SK-N-SH (cell line): ENCODE results near the gene PTH2. TPM values are rescaled to one million over a fixed set of nuclear protein-coding genes. Genes with fewer than 3 reads are reported as not detected.

Experiments used
- CTCF ChIA-PET: fragments of 300-600, 350-600 bp; formaldehyde crosslinking; extraction: SDS; loops from one replicate; lab custom pipeline; 2021; lab: Yijun Ruan, JAX
- POLR2A ChIA-PET: fragments of 350-600 bp; sonication (Branson Sonifier 250); formaldehyde crosslinking; extraction: SDS; loops from one replicate; lab custom pipeline; 2020; ENCODE audit warnings: antibody characterized with exemption, inconsistent platforms; lab: Yijun Ruan, JAX
- DNase-seq: peaks from one replicate; pipeline ENCODE4 v3.0.0; 2012
- H2AFZ ChIP-seq: fragments of 200-600 bp; sonication (generic); 2 replicates; pipeline ENCODE4 v1.8.1; 2016; ENCODE audit warnings: antibody characterized with exemption, mild to moderate bottlenecking, low read depth
- H3F3A ChIP-seq: fragments of 200-600 bp; sonication (generic); replicated peaks from 2 replicates; pipeline ENCODE3; 2016; ENCODE audit warnings: antibody characterized with exemption, mild to moderate bottlenecking; ENCODE audit not compliant: insufficient read depth
- H3K27ac ChIP-seq, 2 experiments: fragments of 200-500 bp in 1 of 2; fragments of 200-600 bp in 1 of 2; sonication (Bioruptor generic) in 1 of 2; sonication (generic), shearing (Covaris generic) in 1 of 2; 2 replicates each; pipeline versions ENCODE4 v1.5.1 to v1.6.1; 2014 to 2016; ENCODE audit warnings: low read depth in 2 of 2, inconsistent platforms in 1 of 2, low read length in 1 of 2, mild to moderate bottlenecking in 1 of 2, mixed read lengths in 1 of 2
- H3K27me3 ChIP-seq: fragments of 200-600 bp; sonication (generic), shearing (Covaris generic); 2 replicates; pipeline ENCODE4 v1.6.1; 2016; ENCODE audit warnings: mixed run types; ENCODE audit not compliant: insufficient read depth
- H3K36me3 ChIP-seq, 2 experiments: fragments of 200-500 bp in 1 of 2; fragments of 200-600 bp in 1 of 2; sonication (Bioruptor generic) in 1 of 2; sonication (generic) in 1 of 2; replicated peaks in 1 of 2; 2 replicates each; pipeline versions ENCODE3 to v1.5.1; 2014 to 2016; ENCODE audit warnings: low read length in 1 of 2, mild to moderate bottlenecking in 1 of 2; ENCODE audit not compliant: insufficient read depth in 2 of 2, control insufficient read depth in 1 of 2
- H3K4me1 ChIP-seq, 2 experiments: fragments of 200-500 bp in 1 of 2; fragments of 200-600 bp in 1 of 2; sonication (Bioruptor generic) in 1 of 2; sonication (generic), shearing (Covaris generic) in 1 of 2; 2 replicates each; pipeline versions ENCODE4 v1.5.1 to v1.6.1; 2014 to 2016; ENCODE audit warnings: low read depth in 1 of 2, low read length in 1 of 2, mixed run types in 1 of 2; ENCODE audit not compliant: insufficient read depth in 2 of 2, control insufficient read depth in 1 of 2
- H3K4me2 ChIP-seq: fragments of 200-600 bp; sonication (generic), shearing (Covaris generic); 2 replicates; pipeline ENCODE4 v1.6.1; 2017; ENCODE audit warnings: mixed run types
- H3K4me3 ChIP-seq, 2 experiments: fragments of 200-500 bp in 1 of 2; fragments of 200-600 bp in 1 of 2; sonication (Bioruptor generic) in 1 of 2; sonication (generic), shearing (Covaris generic) in 1 of 2; 2 replicates each; pipeline versions ENCODE4 v1.5.1 to v1.8.1; 2014 to 2016; ENCODE audit warnings: low read depth in 2 of 2, inconsistent platforms in 1 of 2, low read length in 1 of 2, mild to moderate bottlenecking in 1 of 2, mixed read lengths in 1 of 2, moderate library complexity in 1 of 2
- H3K79me2 ChIP-seq: fragments of 200-600 bp; sonication (generic); 2 replicates; pipeline ENCODE4 v1.8.1; 2017; ENCODE audit warnings: mild to moderate bottlenecking; ENCODE audit not compliant: insufficient read depth
- H3K9ac ChIP-seq: fragments of 200-600 bp; sonication (generic); 2 replicates; pipeline ENCODE4 v1.6.1; 2017; ENCODE audit warnings: mixed run types
- H3K9me2 ChIP-seq: fragments of 200-600 bp; sonication (generic); 2 replicates; pipeline ENCODE4 v1.6.1; 2017; ENCODE audit warnings: mixed run types
- H3K9me3 ChIP-seq: fragments of 200-600 bp; sonication (generic); 2 replicates; pipeline ENCODE4 v1.6.1; 2017; ENCODE audit warnings: mixed run types, mild to moderate bottlenecking, moderate library complexity
- H4K20me1 ChIP-seq: fragments of 200-600 bp; sonication (generic); 2 replicates; pipeline ENCODE4 v1.6.1; 2017; ENCODE audit warnings: mild to moderate bottlenecking, mixed run types; ENCODE audit not compliant: insufficient read depth
- CTCF ChIP-seq: fragments of 200-600 bp; sonication (generic); IDR thresholded peaks from 2 replicates; pipeline ENCODE4 v1.6.1; 2017; ENCODE audit warnings: antibody characterized with exemption, mild to moderate bottlenecking, moderate library complexity
- EZH2phosphoT487 ChIP-seq: fragments of 200-600 bp; sonication (generic); IDR thresholded peaks from 2 replicates; pipeline ENCODE4 v1.6.1; 2017; ENCODE audit warnings: low read depth, mixed run types, mild to moderate bottlenecking, antibody characterized with exemption, moderate library complexity, borderline replicate concordance
- FOXJ3 ChIP-seq: sonication (generic); formaldehyde crosslinking; IDR thresholded peaks from 2 replicates; pipeline ENCODE4 v1.5.1; 2020; ENCODE audit warnings: mild to moderate bottlenecking, missing genetic modification reagents
- GABPA ChIP-seq: IDR thresholded peaks from 2 replicates; pipeline ENCODE4 v1.4.0; 2012; ENCODE audit warnings: low read depth, mild to moderate bottlenecking
- MAX ChIP-seq: IDR thresholded peaks from 2 replicates; pipeline ENCODE4 v1.4.0; 2012; ENCODE audit warnings: low read depth
- NRF1 ChIP-seq: IDR thresholded peaks from 2 replicates; pipeline ENCODE4 v1.6.1; 2012; ENCODE audit warnings: low read depth, mild to moderate bottlenecking, low read length
- SIN3A ChIP-seq: IDR thresholded peaks from 2 replicates; pipeline ENCODE4 v1.6.1; 2012; ENCODE audit warnings: low read depth, mild to moderate bottlenecking, low read length, moderate library complexity, borderline replicate concordance
- TEAD4 ChIP-seq: IDR thresholded peaks from 2 replicates; pipeline ENCODE4 v1.4.0; 2012; ENCODE audit warnings: mild to moderate bottlenecking, borderline replicate concordance; ENCODE audit not compliant: insufficient read depth
- YY1 ChIP-seq: IDR thresholded peaks from 2 replicates; pipeline ENCODE4 v1.4.0; 2012; ENCODE audit warnings: low read depth, mild to moderate bottlenecking
- ZBTB33 ChIP-seq: IDR thresholded peaks from 2 replicates; pipeline ENCODE4 v1.4.0; 2012; ENCODE audit warnings: low read depth, borderline replicate concordance
- WGBS: methylation state at CpG from one replicate; pipeline ENCODE4 v1.1.6; 2017; ENCODE audit warnings: low lambda C conversion rate; 5-methylcytosine and 5-hydroxymethylcytosine counted together
- polyA plus RNA-seq, 3 experiments: library from polyadenylated mRNA; depleted of rRNA; stranded (reverse); fragments of >200 nt; gene quantifications; 2 replicates each; pipeline ENCODE4 v1.2.3, GENCODE V29; 2012
- TF ChIP-seq, protein P1 (sequence below): fragments of 150-350 bp; IDR thresholded peaks from 2 replicates; pipeline ENCODE4 v1.6.1; 2017; ENCODE audit warnings: antibody characterized with exemption, low read length, low read depth, borderline replicate concordance

The PTH2 gene
- polyA plus RNA-seq, 1 of the 3 experiments (the other 2 are of a cell fraction): not detected

DNA sequence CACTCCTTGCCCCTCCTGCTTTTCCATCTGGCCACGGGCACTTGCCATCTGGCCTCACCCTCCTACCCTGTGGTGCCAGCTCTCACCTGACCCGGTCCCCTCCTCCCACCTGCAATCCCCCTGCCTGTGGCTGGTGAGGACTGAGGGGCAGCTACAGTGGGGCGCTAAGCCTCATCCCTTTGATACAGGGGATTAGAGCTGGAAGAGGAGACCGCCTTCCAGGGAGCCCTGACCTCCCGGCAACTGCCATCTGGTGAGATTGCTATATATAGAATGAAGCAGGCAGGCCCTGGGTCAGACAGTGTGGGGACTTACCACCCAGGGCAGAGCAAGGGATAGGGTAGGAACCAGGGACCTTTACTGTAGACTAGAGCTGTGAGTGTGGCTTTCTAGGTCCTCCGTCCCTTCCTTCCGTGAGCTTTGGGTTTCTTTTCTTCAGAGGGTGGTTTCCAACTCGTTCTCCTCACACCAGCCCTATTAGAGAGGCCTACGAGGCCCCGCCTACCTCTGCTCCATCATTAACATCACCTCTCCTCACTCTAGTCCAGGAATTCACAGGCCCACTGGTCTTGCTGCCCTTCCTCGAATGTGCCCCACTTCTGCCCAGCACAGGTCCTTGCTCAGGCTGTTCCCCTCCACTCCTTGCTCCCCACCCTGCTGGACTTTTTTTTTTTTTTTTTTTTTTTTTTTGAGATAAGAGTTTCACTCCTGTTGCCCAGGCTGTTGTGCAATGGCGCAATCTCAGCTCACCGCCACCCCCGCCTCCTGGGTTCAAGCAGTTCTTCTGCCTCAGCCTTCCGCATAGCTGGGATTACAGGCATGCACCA lies 27.4 kb downstream of the PTH2 start:
- Histone ChIP-seq H3K27ac (no peak overlapping the region), H2AFZ (no peak overlapping the region), H3K4me1 (peaks cover 0 to 2% of the 10 kb centered on the region in 2 experiments; a peak in 1 of 4 replicates), H3K27me3 (peaks cover 22% of the 10 kb centered on the region), H3K9me3 (no peaks in the 10 kb centered on the region), H3F3A (peaks cover 9% of the 10 kb centered on the region), H4K20me1 (no peaks in the 10 kb centered on the region), H3K4me3 (no peak overlapping the region), H3K36me3 (no peaks in the 10 kb centered on the region), H3K9ac (no peak overlapping the region)
- DNase-seq: peak; percentile 9
- TF ChIP-seq CTCF (no peak), ZBTB33 (no peak), YY1 (no peak), NRF1 (no peak), TEAD4 (no peak), GABPA (no peak), SIN3A (no peak), MAX (no peak), EZH2phosphoT487 (no peak), FOXJ3 (no peak)
- TF ChIP-seq, protein P1, sequence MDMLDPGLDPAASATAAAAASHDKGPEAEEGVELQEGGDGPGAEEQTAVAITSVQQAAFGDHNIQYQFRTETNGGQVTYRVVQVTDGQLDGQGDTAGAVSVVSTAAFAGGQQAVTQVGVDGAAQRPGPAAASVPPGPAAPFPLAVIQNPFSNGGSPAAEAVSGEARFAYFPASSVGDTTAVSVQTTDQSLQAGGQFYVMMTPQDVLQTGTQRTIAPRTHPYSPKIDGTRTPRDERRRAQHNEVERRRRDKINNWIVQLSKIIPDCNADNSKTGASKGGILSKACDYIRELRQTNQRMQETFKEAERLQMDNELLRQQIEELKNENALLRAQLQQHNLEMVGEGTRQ: no peak
- TF ChIP-seq, all 33 proteins: peak for 0
- Histone ChIP-seq H3K9me2 (no peaks in the 10 kb centered on the region), H3K79me2 (no peaks in the 10 kb centered on the region), H3K4me2 (no peak overlapping the region)
- WGBS: 67% methylated on average over 12 of the region's 15 CpGs
- ChIA-PET CTCF (interaction anchor here (8.8 kb wide), 1 partner anchor 48 kb away, joined by 149 read pairs; the partner anchor contains the start of gene SLC17A7), POLR2A (no interaction called here)
